NB4 (cell line): Measurements from ENCODE around the gene ZNF628.
A peak's percentile ranks its signal among the peaks of the same experiment; 100 is the strongest.

Experiments used
- DNase-seq: peaks from one replicate; pipeline ENCODE4 v3.0.0; 2010; ENCODE audit warnings: low read depth
- H3K4me3 ChIP-seq: one replicate; pipeline ENCODE4 v1.5.1; 2011; ENCODE audit warnings: mild to moderate bottlenecking, low read depth, low read length, moderate library complexity
- CTCF ChIP-seq: IDR thresholded peaks from one replicate; pipeline ENCODE4 v1.5.1; 2012; ENCODE audit warnings: low read depth, low read length
- MAX ChIP-seq: IDR thresholded peaks from 2 replicates; pipeline ENCODE4 v1.6.1; 2011; ENCODE audit warnings: low read depth, low read length
- MYC ChIP-seq: IDR thresholded peaks from 2 replicates; pipeline ENCODE4 v1.6.1; 2011; ENCODE audit warnings: low read depth, low read length
- POLR2A ChIP-seq: IDR thresholded peaks from 2 replicates; pipeline ENCODE4 v1.6.1; 2011; ENCODE audit warnings: mild to moderate bottlenecking; ENCODE audit not compliant: insufficient read length; ENCODE audit errors: extremely low read depth

The ZNF628 gene

GRCh38 chr19:55473225-55474012, 3.0 kb upstream of the ZNF628 start:
- no peak overlapping the region for H3K4me3 ChIP-seq
- TF ChIP-seq CTCF (no peak), MYC (no peak), POLR2A (no peak), MAX (no peak)
- no peak for DNase-seq

GRCh38 chr19:55474269-55475265, 1.9 kb upstream of the ZNF628 start:
- TF ChIP-seq MAX (no peak), POLR2A (no peak)
- H3K4me3 ChIP-seq, result no peak overlapping the region
- DNase-seq, result no peak

- TF ChIP-seq MAX, result no peak
- TF ChIP-seq CTCF, result no peak
- TF ChIP-seq MYC, result no peak
- TF ChIP-seq POLR2A, result no peak
- no peak for DNase-seq
- peak overlapping the region; percentile 78 for H3K4me3 ChIP-seq
Measured at GRCh38 chr19:55477905-55478304, 1.5 kb downstream of the ZNF628 start.

- TF ChIP-seq CTCF (no peak), POLR2A (no peak), MAX (no peak), MYC (no peak)
- no peak for DNase-seq
- H3K4me3 ChIP-seq, result no peak overlapping the region
Measured at GRCh38 chr19:55478364-55478763, 1.9 kb downstream of the ZNF628 start.

- no peak for TF ChIP-seq POLR2A
- no peak for TF ChIP-seq MYC
- TF ChIP-seq CTCF, result no peak
- TF ChIP-seq MAX, result no peak
- H3K4me3 ChIP-seq, result no peak overlapping the region
- DNase-seq, result no peak
Measured at GRCh38 chr19:55479045-55479444, 2.6 kb downstream of the ZNF628 start.
